Bronchus fibroblast of lung (primary cell): ENCODE results near the gene EPS8L1. TPM values are rescaled to one million over a fixed set of nuclear protein-coding genes. Genes with fewer than 3 reads are reported as not detected.

Source experiments
- total RNA-seq: library from RNA; depleted of rRNA; stranded (reverse); fragments of >200 nt; gene quantifications from 2 replicates; pipeline ENCODE4 v1.2.3, GENCODE V29; 2015

Gene EPS8L1
- total RNA-seq: 4.9 and 5.9 TPM in 2 replicates

GRCh38 chr19:55075371-55075998 is at the start of gene EPS8L1:
EPS8L1 (plus strand) TSS chr19:55075869; CDS start chr19:55076445, 576 bp downstream.

GRCh38 chr19:55062735-55063491 is 12.8 kb upstream of the EPS8L1 start, which contains the start of gene RDH13:
RDH13 (minus strand) TSS chr19:55063148; CDS start chr19:55063032, 116 bp downstream.

GRCh38 chr19:55116859-55117662 is 41.4 kb downstream of the EPS8L1 start, which contains the start of gene PPP1R12C:
PPP1R12C (minus strand) TSS chr19:55117637; CDS start chr19:55117543, 94 bp downstream.

Other genes starting within 250 kb of the EPS8L1 start
- gene KIR2DS4, start 243.2 kb upstream of the EPS8L1 start, total RNA-seq: not detected in 2 replicates
- gene KIR3DL2, start 225.4 kb upstream of the EPS8L1 start, total RNA-seq: not detected in 2 replicates
- not detected in 2 replicates for gene FCAR, start 201.6 kb upstream of the EPS8L1 start, total RNA-seq
- not detected in 2 replicates for gene NCR1, start 169.7 kb upstream of the EPS8L1 start, total RNA-seq
- not detected in 2 replicates for gene NLRP7, start 128.3 kb upstream of the EPS8L1 start, total RNA-seq
- under 0.01 and 0.34 TPM in 2 replicates for gene NLRP2, start 109.5 kb upstream of the EPS8L1 start, total RNA-seq
- gene GP6, start 37.6 kb upstream of the EPS8L1 start, total RNA-seq: not detected in 2 replicates
- 6.4 and 8.4 TPM in 2 replicates for gene RDH13, start 12.7 kb upstream of the EPS8L1 start, total RNA-seq
- gene PPP1R12C, start 41.8 kb downstream of the EPS8L1 start, total RNA-seq: 55.5 and 57.8 TPM in 2 replicates
- 0.34 and 0.89 TPM in 2 replicates for gene TNNT1, start 73.3 kb downstream of the EPS8L1 start, total RNA-seq
- not detected in 2 replicates for gene TNNI3, start 81.9 kb downstream of the EPS8L1 start, total RNA-seq
- gene DNAAF3, start 90.7 kb downstream of the EPS8L1 start, total RNA-seq: 0.15 and 0.34 TPM in 2 replicates
- not detected in 2 replicates for gene SYT5, start 104.4 kb downstream of the EPS8L1 start, total RNA-seq
- gene PTPRH, start 133.6 kb downstream of the EPS8L1 start, total RNA-seq: 0.74 and 1.0 TPM in 2 replicates
- 0.84 and 1.2 TPM in 2 replicates for gene TMEM86B, start 152.9 kb downstream of the EPS8L1 start, total RNA-seq
- gene PPP6R1, start 183.1 kb downstream of the EPS8L1 start, total RNA-seq: 30.8 and 31.7 TPM in 2 replicates
- 51.3 and 58.7 TPM in 2 replicates for gene HSPBP1, start 204.2 kb downstream of the EPS8L1 start, total RNA-seq
- 4.9 and 5.8 TPM in 2 replicates for gene BRSK1, start 208.1 kb downstream of the EPS8L1 start, total RNA-seq
- gene TMEM150B, start 249.5 kb downstream of the EPS8L1 start, total RNA-seq: not detected in 2 replicates